Head of caudate nucleus (tissue), 42 donors: Measurements from ENCODE around the gene KPNB1.

Source experiments
- DNase-seq, 42 donors: peaks; one replicate each; pipeline versions ENCODE4 v3.0.0 to v3.0.0-alpha.2; 2020 to 2021; ENCODE audit warnings: mixed read lengths in 7 of 42
- intact Hi-C: fragments of 100-400 bp; cut with DNase I; formaldehyde crosslinking; loops from one replicate; pipeline ENCODE4 v1.15.0; 2022

Gene KPNB1

DNA sequence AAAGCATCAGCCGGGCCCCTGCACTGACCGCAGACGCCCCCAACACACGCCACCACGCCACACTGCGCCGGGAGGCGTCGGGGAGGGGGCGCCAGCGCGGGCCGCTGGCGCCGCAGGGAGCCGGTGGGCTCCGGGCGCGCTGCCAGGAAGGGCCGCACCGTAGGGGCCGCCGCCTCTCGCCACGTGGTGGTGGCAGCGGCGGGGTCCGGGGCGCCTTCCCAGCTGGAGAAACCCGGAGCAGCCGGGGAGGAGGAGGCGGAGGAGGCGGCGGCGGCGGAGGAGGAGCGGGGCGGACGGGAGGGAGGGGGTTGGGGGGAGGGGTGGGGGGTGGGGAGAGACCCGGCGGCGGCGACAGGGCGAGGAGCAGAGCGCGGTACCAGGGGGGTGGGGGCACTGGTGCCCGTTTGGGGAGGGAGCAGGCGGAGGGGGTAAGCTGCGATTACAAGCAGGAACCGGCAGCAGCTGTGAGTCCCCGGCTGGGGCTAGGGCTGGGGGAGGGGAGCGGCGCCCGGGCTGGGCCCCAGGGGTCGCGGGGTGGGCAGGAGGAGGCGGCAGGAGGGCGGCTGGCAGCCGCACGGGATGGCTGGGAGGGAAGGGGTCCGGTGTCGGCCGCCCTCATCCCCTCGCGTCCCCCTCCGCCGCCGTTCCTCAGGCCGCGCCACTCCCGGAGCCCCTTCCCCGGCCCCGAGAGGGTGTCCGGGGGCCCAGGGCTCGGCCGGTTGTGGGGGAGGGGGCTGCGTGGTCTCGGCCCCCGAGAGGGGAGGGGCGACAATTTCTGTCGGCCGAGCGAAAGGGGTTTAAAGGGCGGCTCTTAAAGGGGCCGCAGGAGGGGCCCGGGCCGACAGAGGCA is 44.2 kb downstream of the KPNB1 start, which contains the start of gene TBKBP1:
TSS of gene TBKBP1 (plus strand) at position 431 of the 850 bp plus-strand sequence. CDS start 1,952 bp downstream, outside the sequence.
- intact Hi-C loops = loop anchor here (10.0 kb wide), 1 partner anchor 111 kb away; no protein-coding TSS in a partner anchor
- DNase-seq = peak in 14 of 42 donors; percentile 10 to 55 (median 32)

DNA sequence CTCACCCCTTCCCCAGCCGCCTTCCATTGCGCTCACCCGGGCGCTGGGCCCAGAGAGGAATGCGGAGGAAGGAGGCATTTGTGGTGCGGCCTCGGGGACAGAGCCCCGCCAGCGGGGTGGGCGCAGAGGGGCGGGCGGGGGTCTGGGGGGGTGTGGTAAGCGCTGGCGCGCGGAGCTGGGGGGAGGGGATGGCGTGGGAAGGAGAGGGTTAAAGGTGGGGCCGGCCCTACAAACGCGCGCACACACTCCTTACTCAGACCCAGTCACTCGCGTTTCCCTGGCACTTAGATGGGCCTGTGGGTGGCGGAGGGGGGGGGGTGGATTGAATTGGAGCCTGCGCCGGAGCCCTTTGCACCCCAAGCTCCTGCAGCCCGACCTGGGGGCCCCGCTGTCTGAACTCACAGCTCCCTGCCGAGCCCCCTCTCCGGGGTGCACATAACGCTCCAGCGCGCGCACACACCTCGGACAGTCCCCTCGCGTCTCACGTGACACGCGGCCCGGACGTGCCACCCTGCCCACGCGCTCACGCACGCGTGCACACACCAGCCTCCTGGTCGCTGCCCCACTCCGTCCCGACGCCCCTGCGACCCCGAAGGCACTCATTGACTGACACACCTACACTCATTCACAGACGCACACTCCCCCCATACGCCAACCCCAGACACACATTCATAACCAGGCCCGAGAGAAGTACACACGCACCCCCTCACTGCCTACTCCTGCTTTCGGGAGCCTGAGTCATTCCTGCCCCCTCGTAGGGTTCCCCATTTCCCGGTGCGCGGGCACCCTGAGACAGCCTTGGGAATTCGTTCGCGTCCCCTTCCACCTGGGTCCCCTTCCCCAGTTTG is 45.1 kb downstream of the KPNB1 start:
- intact Hi-C loops = loop anchor here (10.0 kb wide), 1 partner anchor 110 kb away; no protein-coding TSS in a partner anchor
- DNase-seq = peak; percentile 27 to 89 (median 72)

DNA sequence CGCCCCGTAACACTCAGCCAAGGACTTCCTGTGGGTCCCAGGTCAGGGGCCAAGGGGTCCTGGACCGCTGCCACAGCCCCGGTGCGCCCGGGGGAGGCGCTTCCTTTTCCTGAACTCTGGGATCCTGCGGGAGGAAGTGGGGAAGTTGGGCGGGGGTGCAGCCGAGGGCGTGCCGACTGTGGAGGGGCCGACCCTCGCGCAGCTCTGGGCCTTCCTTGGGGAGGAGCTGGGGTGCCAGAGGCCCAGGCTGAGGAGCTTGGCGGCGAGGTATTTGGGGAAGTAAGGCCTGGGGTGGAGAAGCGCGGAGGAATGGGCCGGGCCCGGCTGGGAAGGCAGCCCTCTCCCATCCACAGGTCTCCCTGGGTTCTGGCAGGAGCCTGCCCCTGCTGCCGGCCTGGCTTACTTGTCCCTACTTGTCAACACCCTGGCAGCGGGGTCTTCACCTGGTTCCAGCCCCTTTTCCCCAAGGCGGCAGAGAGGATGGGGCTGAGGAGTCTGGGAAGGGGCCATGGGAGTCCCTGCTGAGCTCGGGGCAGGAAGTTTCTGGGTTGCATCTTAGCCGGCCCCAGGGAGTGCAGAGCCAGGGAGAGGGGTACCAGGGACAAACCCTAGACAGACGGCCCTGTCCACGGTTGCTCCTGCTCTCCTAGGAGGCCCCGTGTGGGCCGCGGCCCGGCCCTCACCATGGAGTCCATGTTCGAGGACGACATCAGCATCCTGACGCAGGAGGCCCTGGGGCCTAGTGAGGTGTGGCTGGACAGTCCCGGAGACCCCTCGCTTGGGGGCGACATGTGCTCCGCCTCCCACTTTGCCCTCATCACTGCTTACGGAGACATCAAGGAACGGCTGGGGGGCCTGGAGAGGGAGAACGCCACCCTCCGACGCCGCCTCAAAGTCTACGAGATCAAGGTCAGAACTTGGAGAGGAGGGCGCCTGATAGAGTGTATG is 46.0 kb downstream of the KPNB1 start:
- intact Hi-C loops = loop anchor here (10.0 kb wide), 1 partner anchor 109 kb away; no protein-coding TSS in a partner anchor
- peak in 8 of 42 donors; percentile 5 to 42 (median 20) for DNase-seq

DNA sequence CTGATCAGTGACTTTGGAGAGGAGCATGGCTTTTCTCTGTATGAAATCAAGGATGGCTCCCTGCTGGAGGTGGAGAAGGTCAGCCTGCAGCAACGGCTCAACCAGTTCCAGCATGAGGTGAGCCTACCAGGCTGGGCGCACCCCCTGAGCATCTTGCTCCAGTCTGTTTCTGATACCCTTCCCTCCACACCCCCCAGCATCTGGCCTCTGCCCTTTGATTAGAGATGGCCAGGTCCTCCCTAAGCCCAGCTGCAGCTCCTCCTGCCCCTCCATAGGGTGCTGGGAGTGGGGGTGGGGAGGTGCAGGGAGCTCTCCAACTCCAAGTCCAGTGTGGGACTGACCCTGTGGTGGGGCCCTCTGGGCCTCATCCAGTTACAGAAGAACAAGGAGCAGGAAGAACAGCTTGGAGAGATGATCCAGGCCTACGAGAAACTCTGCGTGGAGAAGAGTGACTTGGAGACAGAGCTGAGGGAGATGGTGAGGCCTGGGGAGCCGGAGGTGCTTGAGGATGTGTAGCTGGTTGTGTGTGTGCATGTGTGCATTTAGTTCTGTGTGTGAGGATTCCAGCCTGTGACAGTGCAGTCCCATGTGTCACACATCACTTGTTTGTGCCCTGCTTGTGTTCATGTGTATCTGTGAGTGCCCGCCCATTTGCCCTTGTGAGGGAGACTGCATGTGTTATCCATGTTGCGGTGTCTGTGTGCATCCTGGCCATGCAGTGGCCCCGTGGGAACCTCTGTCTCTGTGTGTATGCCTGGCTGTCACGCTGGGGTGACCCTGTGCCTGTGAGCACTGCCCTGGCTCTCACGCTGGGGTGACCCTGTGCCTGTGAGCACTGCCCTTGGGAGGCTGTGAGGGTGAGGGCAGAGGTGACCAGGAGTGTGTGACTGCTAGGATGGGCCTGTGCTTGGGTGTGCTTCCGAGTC is 47.3 kb downstream of the KPNB1 start:
- intact Hi-C loops = loop anchor here (10.0 kb wide), 1 partner anchor 108 kb away; no protein-coding TSS in a partner anchor
- peak in 5 of 42 donors; percentile 3 to 26 (median 7) for DNase-seq

DNA sequence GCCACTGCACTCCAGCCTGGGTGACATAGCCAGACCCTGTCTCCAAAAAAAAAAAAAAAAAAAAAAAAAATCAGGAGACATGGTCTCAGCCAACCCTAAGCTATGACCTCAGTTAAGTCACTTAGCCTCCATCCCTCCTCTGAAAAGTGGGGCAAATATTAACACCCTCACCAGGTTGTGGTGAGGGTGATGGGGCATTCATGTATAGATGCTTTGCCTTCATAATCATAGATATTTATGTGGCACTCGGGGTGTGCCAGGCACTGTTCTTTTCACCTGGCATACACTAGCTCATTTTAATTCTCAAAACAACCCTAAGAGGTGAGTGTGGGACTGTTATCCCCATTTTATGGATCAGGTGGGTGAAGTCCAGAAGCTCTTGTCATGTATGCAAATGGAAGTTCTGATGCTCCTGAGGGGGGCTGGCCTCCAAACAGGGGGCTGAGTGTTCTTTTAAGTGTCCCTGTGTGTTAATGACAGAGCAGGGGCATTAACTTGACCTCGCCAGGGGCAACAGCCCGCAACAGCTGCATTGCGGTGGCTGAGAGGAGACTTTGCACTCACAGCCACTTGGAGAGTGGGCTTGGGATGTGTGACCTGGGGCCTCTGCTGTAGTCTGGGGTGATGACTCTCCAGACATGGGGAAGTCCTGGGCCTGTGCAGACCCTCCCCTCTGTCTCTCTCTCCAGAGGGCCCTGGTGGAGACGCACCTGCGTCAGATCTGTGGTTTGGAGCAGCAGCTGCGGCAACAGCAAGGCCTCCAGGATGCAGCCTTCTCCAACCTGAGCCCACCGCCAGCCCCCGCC is 48.4 kb downstream of the KPNB1 start:
- intact Hi-C loops = loop anchor here (10.0 kb wide), 1 partner anchor 107 kb away; no protein-coding TSS in a partner anchor
- DNase-seq = peak in 3 of 42 donors; percentile 4 to 26 (median 10)

DNA sequence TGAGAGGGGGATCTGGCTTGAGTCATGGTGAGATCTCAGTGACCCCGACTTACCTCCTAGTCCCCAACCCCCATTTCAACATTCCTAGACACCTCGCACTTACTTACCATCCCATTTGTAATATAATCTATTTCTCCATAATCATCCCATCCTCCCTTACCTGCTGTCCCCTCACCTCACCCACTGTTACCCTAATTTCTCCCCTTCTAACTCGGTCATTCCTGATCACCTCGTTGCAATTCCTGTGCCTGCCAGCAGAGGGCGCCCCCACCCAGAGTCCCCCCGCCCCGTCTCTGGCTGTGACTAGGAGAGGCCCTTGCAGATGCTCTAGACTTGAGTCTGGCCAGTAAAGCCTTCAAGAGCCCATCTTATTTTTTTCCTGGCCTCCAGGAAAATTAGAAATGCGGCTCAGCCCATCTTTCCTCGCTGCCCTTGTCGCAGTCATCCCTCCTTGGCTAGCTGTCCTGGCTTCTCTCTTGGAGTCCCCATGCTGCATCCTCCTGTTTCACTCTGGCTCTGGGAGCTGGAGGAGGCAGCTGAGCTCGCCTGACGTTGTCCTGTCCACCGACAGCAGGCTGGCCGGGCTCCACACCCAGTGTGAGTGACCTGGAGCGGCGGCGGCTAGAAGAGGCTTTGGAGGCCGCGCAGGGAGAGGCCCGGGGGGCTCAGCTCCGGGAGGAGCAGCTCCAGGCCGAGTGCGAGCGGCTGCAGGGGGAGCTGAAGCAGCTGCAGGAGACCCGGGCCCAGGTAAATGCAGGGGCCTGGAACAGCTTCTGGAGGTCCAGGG is 49.2 kb downstream of the KPNB1 start:
- DNase-seq = peak in 41 of 42 donors; percentile 53 to 89 (median 76)
- intact Hi-C loops = loop anchor here (10.0 kb wide), 1 partner anchor 106 kb away; no protein-coding TSS in a partner anchor

DNA sequence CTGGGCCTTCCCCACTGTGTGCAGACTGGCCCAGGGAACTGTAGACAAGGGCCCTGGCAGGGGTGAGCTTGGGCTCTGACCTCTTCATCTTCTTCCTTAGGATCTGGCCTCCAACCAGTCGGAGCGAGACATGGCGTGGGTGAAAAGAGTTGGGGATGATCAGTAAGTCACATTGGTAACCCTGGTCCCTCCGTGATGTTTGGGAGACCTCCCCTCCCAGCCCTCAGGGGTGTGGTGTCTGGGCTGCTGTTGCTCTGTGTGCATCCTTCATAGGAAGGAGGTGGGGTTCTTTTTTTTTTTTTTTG is 49.8 kb downstream of the KPNB1 start:
- DNase-seq = peak in 1 of 42 donors; percentile 7
- intact Hi-C loops = loop anchor here (10.0 kb wide), 1 partner anchor 105 kb away; no protein-coding TSS in a partner anchor

DNA sequence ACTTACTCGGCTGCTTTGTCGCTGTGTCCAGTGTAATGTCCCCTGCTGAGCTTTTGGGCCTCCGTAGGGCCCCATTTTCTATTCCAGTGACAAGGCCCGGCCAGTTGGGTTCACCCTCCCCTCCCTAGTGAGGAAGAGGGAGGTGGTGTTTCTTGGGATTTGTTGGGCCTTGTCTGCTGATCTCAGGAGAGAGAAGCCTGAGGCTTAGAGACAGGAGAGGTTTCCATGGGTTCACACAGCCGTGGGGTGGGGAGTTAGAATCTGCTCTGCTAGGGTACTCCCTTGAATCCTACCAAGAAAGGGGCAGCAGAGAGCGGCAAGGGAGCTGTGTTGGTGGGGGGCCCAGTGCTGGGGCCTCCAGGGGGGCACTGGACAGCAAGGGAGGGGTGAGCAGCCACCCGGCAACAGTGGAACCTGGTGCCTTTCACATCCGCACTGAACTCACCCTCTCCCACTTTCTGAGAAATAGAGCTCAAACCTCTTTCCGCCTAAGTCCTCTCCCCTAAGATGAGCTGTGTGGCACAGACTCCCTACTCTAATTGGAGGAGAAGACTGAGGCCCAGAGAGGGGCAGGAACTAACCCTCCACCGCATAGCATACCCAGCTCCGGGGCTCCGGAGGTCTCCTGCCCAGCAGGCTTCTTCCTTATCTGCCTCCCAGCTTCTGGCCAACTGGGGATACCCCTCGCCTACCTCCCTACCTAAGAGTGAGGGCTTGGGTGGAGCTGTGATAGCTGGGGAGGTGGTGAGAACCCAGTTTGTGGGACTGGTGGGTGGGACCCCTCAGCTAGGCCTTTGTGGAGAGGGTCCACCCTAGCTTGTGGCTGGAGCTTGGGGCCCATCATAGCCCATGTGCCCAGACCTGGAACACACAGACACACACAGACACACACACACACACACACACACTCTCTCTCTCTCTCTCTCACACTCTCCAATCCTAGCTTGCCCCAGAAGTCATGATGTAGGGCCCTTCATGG is 51.0 kb downstream of the KPNB1 start:
- DNase-seq = peak in 2 of 42 donors; percentile 6 to 19
- intact Hi-C loops = no loop called here

DNA sequence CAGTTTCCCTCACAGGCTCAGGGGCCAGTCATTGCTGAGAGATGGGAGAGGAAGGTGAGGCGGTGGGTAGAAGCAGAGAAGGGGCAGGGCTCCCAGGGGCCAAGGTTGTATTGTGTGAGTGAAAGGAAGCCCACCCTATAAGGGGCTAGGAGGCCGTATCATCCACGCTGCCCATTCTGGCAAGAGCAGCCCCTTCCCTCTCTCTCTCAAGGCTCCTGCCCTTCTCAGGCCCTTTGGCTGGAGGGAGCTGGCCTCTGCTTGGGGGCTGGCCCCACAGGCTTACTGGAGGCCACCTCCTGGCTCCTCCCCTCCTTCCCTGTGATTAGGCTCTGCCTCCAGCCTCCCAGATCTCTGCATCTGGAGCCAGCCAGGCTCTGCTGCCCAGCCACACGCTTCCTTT is 51.9 kb downstream of the KPNB1 start:
- intact Hi-C loops = no loop called here

DNA sequence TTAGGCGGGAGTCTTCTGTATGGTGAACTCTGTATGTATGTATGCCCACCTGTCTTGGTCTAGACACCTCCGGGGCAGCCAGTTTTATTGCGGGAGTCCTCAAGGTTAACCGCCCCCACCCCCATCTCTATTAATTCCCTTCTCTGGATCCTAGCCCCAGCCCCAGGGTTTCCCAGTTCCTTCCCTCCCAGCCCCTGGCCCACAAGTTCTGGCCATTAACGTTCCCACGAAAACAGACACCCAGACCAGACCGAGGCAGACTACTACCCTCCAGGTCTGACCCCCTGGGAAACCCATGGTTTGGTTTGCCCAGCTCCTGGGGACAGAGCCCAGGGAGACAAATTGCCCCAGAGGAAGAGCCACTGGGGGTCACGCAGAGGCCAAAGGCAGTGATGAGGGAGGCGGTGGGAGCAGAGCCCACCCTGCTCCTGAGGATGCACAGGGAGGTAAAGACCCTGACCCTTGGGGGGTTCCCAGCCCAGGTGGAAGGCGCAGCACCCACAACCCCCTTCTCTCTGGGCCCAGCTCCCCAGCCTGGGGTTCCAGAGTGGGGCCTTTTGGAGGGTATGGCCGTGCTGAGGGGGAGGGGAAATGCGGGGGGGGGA is 52.8 kb downstream of the KPNB1 start:
- no peak for DNase-seq
- intact Hi-C loops = no loop called here

More for the DNA sequence above, 51.9 kb downstream of the KPNB1 start:
- DNase-seq = no peak

DNA sequence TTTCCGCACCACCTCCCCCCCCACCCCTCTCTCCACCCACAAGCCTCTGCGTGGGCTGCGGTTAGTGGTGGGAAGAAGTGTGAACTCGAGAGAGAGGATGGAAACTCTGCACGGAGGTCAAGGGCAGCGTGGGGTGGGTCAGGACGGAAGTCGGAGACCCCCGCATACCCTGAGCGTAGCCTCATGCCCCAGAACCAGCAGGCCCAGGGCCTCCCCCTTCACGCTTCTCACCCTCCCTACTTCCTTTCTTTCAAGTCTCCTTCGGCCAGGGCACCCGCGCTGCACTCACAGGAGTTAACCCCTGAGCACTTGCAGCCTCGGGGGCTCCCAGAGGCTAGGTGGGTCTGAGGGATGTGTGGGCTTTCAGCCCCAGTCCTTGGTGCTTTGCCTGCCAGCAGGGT is 53.5 kb downstream of the KPNB1 start:
- intact Hi-C loops = no loop called here
- DNase-seq = no peak

DNA sequence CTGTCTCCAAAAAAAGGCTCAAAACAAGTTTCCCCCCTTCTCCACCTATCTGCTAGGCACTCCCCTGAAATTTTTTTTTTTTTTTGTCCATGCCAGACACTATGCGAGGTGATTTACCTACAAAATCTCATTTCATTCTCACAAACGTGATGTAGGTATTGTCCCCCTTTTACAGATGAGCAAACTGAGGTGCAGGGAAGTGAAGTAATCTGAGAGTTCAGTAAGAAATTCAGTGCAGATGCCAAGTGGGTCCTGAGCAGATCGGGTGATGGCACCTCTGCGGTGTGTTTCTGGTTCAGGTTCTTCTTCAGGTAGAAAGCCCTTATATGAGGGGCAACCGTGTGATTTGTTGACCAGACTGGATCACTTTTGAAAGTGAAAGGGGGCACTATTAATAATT is 54.0 kb downstream of the KPNB1 start:
- DNase-seq = no peak

DNA sequence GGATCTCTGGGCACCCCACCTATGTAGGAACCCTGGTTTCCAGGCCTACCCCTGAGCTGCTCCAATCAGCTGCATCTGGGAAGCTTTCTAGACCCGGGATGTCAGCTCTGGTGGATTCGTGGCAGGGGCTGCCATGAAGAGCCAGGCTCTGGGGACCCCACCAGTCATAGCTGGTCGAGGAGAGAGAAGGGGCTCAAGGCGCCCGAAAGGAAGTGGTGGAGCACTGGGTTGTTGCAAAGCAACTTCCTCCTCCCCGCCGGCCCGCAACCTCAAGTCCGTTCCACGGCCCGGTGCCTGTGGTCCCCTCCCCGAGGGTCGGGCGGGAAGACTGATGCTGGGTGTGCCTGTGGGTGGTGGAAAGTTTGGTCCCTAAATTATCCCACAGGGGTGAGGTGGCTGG is 54.4 kb downstream of the KPNB1 start:
- intact Hi-C loops = no loop called here

More for the DNA sequence above, 54.0 kb downstream of the KPNB1 start:
- intact Hi-C loops = no loop called here

DNA sequence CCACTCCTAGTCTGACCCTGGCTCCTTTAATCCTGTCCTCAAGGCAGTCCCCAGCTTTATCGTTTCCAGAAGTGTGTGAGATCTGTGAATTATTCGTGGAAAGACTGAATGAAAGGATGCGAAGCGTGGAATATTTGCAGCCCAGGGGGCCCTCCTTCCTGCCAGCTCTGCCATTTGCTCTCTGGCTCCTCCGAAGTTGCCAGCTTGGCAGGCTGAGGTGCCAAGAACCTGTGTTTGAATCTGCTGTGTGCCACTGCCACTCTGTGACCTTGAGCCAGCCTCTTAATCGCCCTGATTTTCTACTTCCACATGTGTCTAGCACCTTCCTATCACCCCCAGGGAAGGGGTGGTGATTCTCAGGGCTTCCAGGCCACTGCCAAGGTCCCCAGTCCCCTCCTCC is 55.0 kb downstream of the KPNB1 start:
- intact Hi-C loops = no loop called here

More for the DNA sequence above, 54.4 kb downstream of the KPNB1 start:
- no peak for DNase-seq

More for the DNA sequence above, 55.0 kb downstream of the KPNB1 start:
- DNase-seq = no peak
